Cardiac muscle cell (in vitro differentiated cells and primary cell): Measurements from ENCODE around the gene TMEM87B. TPM values are rescaled to one million over a fixed set of nuclear protein-coding genes. Genes with fewer than 3 reads are reported as not detected.

ENCODE experiments used
- DNase-seq, 2 donors: peaks; one replicate each; pipeline versions ENCODE4 v3.0.0 to v3.0.0-alpha.2; 2010 to 2017; ENCODE audit warnings: low read depth in 1 of 2, low spot score in 1 of 2
- H3K27ac ChIP-seq: fragments of 200-600 bp; sonication (generic); 2 replicates; pipeline ENCODE4 v1.5.1; 2016
- H3K27me3 ChIP-seq: fragments of 200-600 bp; sonication (generic); 2 replicates; pipeline ENCODE4 v1.6.0; 2016; ENCODE audit warnings: control low read depth
- H3K36me3 ChIP-seq: fragments of 200-600 bp; sonication (generic); 2 replicates; pipeline ENCODE4 v1.5.1; 2016; ENCODE audit warnings: control low read depth
- H3K4me1 ChIP-seq: fragments of 200-600 bp; sonication (generic); 2 replicates; pipeline ENCODE4 v1.8.1; 2017; ENCODE audit warnings: low read depth, mild to moderate bottlenecking, mixed run types
- H3K4me3 ChIP-seq: fragments of 200-600 bp; sonication (generic); 2 replicates; pipeline ENCODE4 v1.5.1; 2016; ENCODE audit warnings: mild to moderate bottlenecking
- H3K9me3 ChIP-seq: fragments of 200-600 bp; sonication (generic); 2 replicates; pipeline ENCODE4 v1.5.1; 2017; ENCODE audit warnings: low read depth, mild to moderate bottlenecking, control low read depth
- CTCF ChIP-seq: IDR thresholded peaks from 2 replicates; pipeline ENCODE4 v1.5.1; 2012; ENCODE audit warnings: low read depth, mild to moderate bottlenecking, low read length
- polyA plus RNA-seq: library from polyadenylated mRNA; unstranded; fragments of >200 nt; fragmentation: Nextera tagmentation; extraction: Ambion mirVana; gene quantifications from 2 replicates; pipeline ENCODE4 v1.2.1, GENCODE V29; 2016
- total RNA-seq: library from RNA; depleted of rRNA; stranded (reverse); fragments of >200 nt; gene quantifications from 2 replicates; pipeline ENCODE4 v1.2.3, GENCODE V29; 2016

The TMEM87B gene
- total and polyA plus RNA-seq, 2 experiments from 2014 or later: 7.3 to 12.1 TPM

- TF ChIP-seq CTCF: no peak
- H3K27ac ChIP-seq: no peak overlapping the region
- no peaks in the 10 kb centered on the region for H3K4me1 ChIP-seq
- H3K4me3 ChIP-seq: no peak overlapping the region
- no peaks in the 10 kb centered on the region for H3K27me3 ChIP-seq
- H3K36me3 ChIP-seq: no peaks in the 10 kb centered on the region
- no peaks in the 10 kb centered on the region for H3K9me3 ChIP-seq
- DNase-seq: peak in 1 of 2 donors; percentile 27
Measured at GRCh38 chr2:112021781-112022231, 33.3 kb upstream of the TMEM87B start.

GRCh38 chr2:112023707-112024106, 31.4 kb upstream of the TMEM87B start:
- DNase-seq: no peak
- no peaks in the 10 kb centered on the region for H3K4me1 ChIP-seq
- no peak overlapping the region for H3K4me3 ChIP-seq
- no peaks in the 10 kb centered on the region for H3K27me3 ChIP-seq
- no peaks in the 10 kb centered on the region for H3K36me3 ChIP-seq
- no peak overlapping the region for H3K27ac ChIP-seq
- no peak for TF ChIP-seq CTCF
- H3K9me3 ChIP-seq: no peaks in the 10 kb centered on the region

GRCh38 chr2:112024231-112024630, 30.8 kb upstream of the TMEM87B start:
- Histone ChIP-seq H3K36me3 (no peaks in the 10 kb centered on the region), H3K27me3 (no peaks in the 10 kb centered on the region), H3K9me3 (no peaks in the 10 kb centered on the region), H3K4me3 (no peak overlapping the region), H3K4me1 (no peaks in the 10 kb centered on the region), H3K27ac (no peak overlapping the region)
- TF ChIP-seq CTCF: no peak
- no peak for DNase-seq

- no peaks in the 10 kb centered on the region for H3K27me3 ChIP-seq
- no peak for TF ChIP-seq CTCF
- H3K4me3 ChIP-seq: no peak overlapping the region
- no peak overlapping the region for H3K27ac ChIP-seq
- no peaks in the 10 kb centered on the region for H3K4me1 ChIP-seq
- no peaks in the 10 kb centered on the region for H3K9me3 ChIP-seq
- H3K36me3 ChIP-seq: no peaks in the 10 kb centered on the region
- no peak for DNase-seq
Measured at GRCh38 chr2:112024896-112025491, 30.1 kb upstream of the TMEM87B start.

GRCh38 chr2:112026509-112026908, 28.6 kb upstream of the TMEM87B start:
- Histone ChIP-seq H3K4me3 (no peak overlapping the region), H3K27ac (no peak overlapping the region), H3K9me3 (no peaks in the 10 kb centered on the region), H3K27me3 (no peaks in the 10 kb centered on the region), H3K36me3 (no peaks in the 10 kb centered on the region), H3K4me1 (peaks cover 1% of the 10 kb centered on the region)
- no peak for TF ChIP-seq CTCF
- peak; percentile 15 to 46 for DNase-seq
